Tongue (tissue), 2 donors: Measurements from ENCODE around the gene PLPP7. TPM values are rescaled to one million over a fixed set of nuclear protein-coding genes. Genes with fewer than 3 reads are reported as not detected.

ENCODE experiments used
- DNase-seq: peaks from one replicate; pipeline ENCODE4 v3.0.0-alpha.2; 2015
- total RNA-seq: library from RNA; depleted of rRNA; stranded (reverse); fragments of >200 nt; gene quantifications from one replicate; pipeline ENCODE4 v1.2.3, GENCODE V29; 2014

Gene PLPP7
- total RNA-seq, 1 donor from 2014 or later: 81.3 TPM

GRCh38 chr9:131303381-131304321 is 14.1 kb downstream of the PLPP7 start:
- no peak for DNase-seq

- no peak for DNase-seq
Observed at GRCh38 chr9:131304676-131305355, 15.3 kb downstream of the PLPP7 start.

GRCh38 chr9:131306397-131307004 is 17.0 kb downstream of the PLPP7 start:
- no peak for DNase-seq

- DNase-seq: no peak
Observed at GRCh38 chr9:131307974-131308373, 18.5 kb downstream of the PLPP7 start.

GRCh38 chr9:131308452-131308851 is 18.9 kb downstream of the PLPP7 start:
- DNase-seq: no peak

GRCh38 chr9:131308906-131309529 is 19.5 kb downstream of the PLPP7 start:
- no peak for DNase-seq

GRCh38 chr9:131309530-131310276 is 20.2 kb downstream of the PLPP7 start:
- no peak for DNase-seq

GRCh38 chr9:131310833-131311554 is 21.5 kb downstream of the PLPP7 start:
- no peak for DNase-seq

GRCh38 chr9:131312246-131312645 is 22.7 kb downstream of the PLPP7 start:
- no peak for DNase-seq

GRCh38 chr9:131312822-131313770 is 23.6 kb downstream of the PLPP7 start:
- DNase-seq: no peak

- DNase-seq: no peak
Observed at GRCh38 chr9:131318231-131319085, 28.9 kb downstream of the PLPP7 start.

GRCh38 chr9:131319486-131319885 is 30.0 kb downstream of the PLPP7 start:
- no peak for DNase-seq

- peak; percentile 69 for DNase-seq
Observed at GRCh38 chr9:131320031-131320685, 30.6 kb downstream of the PLPP7 start.

- no peak for DNase-seq
Observed at GRCh38 chr9:131323629-131324028, 34.1 kb downstream of the PLPP7 start.

- no peak for DNase-seq
Observed at GRCh38 chr9:131324736-131325679, 35.5 kb downstream of the PLPP7 start.

GRCh38 chr9:131329241-131329641 is 39.7 kb downstream of the PLPP7 start:
- DNase-seq: no peak
